IMR-90 (cell line): ENCODE measurements around the gene PALM. TPM values are rescaled to one million over a fixed set of nuclear protein-coding genes. Genes with fewer than 3 reads are reported as not detected.

ENCODE experiments used
- ATAC-seq: fragments of 200-7000 bp; cut with Tn5 transposase; 2 replicates; pipeline ENCODE4 v1.9.1; 2020; ENCODE audit warnings: low read depth, mild to moderate bottlenecking, moderate library complexity
- BruUV-seq: library from RNA; stranded (reverse); fragments of 400-500 nt; replicated peaks from 2 replicates; lab custom pipeline; 2021; lab: Mats Ljungman, UMichigan
- CTCF ChIA-PET: fragments of 300-600 bp; formaldehyde crosslinking; extraction: SDS; loops from one replicate; lab custom pipeline; 2021; ENCODE audit warnings: antibody characterized with exemption; lab: Yijun Ruan, JAX
- POLR2A ChIA-PET: fragments of 300-600 bp; sonication (Branson Sonifier 250); formaldehyde crosslinking; loops from one replicate; lab custom pipeline; 2022; ENCODE audit warnings: antibody characterized with exemption; ENCODE audit not compliant: unreplicated experiment; lab: Charles Lee
- DNase-seq: peaks from one replicate; pipeline ENCODE4 v3.0.0; 2013
- H2AFZ ChIP-seq: replicated peaks from 2 replicates; pipeline ENCODE3; 2013; ENCODE audit warnings: low read length, mild to moderate bottlenecking; ENCODE audit not compliant: poor library complexity
- H2AK5ac ChIP-seq: 2 replicates; pipeline ENCODE4 v1.6.1; 2013; ENCODE audit warnings: low read depth, low read length, inconsistent platforms
- H2AK9ac ChIP-seq: replicated peaks from 2 replicates; pipeline ENCODE3; 2013; ENCODE audit warnings: mild to moderate bottlenecking, low read depth, low read length, moderate library complexity; ENCODE audit not compliant: poor library complexity
- H2BK120ac ChIP-seq: 2 replicates; pipeline ENCODE4 v1.6.1; 2013; ENCODE audit warnings: low read depth, low read length, inconsistent platforms
- H2BK15ac ChIP-seq: 3 replicates; pipeline ENCODE4 v1.6.1; 2013; ENCODE audit warnings: low read depth, low read length, inconsistent platforms
- H2BK20ac ChIP-seq: 2 replicates; pipeline ENCODE4 v1.6.1; 2013; ENCODE audit warnings: low read depth, mild to moderate bottlenecking, inconsistent platforms, low read length, moderate library complexity
- H2BK5ac ChIP-seq: 2 replicates; pipeline ENCODE4 v1.6.1; 2013; ENCODE audit warnings: mild to moderate bottlenecking, low read depth, low read length, inconsistent platforms; ENCODE audit not compliant: poor library complexity, severe bottlenecking
- H3K14ac ChIP-seq: replicated peaks from 2 replicates; pipeline ENCODE4 v1.6.1; 2013; ENCODE audit warnings: low read depth, low read length, inconsistent platforms
- H3K18ac ChIP-seq: 2 replicates; pipeline ENCODE4 v1.6.1; 2013; ENCODE audit warnings: low read depth, low read length, control low read depth
- H3K23ac ChIP-seq: 2 replicates; pipeline ENCODE4 v1.6.1; 2013; ENCODE audit warnings: low read depth, low read length, inconsistent platforms
- H3K27ac ChIP-seq: 2 replicates; pipeline ENCODE4 v1.5.1; 2013; ENCODE audit warnings: mild to moderate bottlenecking, control low read depth, low read length; ENCODE audit not compliant: insufficient read depth
- H3K27me3 ChIP-seq: 2 replicates; pipeline ENCODE4 v1.6.1; 2013; ENCODE audit warnings: low read length; ENCODE audit not compliant: control insufficient read depth, insufficient read depth
- H3K36me3 ChIP-seq: 2 replicates; pipeline ENCODE4 v1.6.1; 2013; ENCODE audit warnings: low read length, mixed read lengths; ENCODE audit not compliant: control insufficient read depth, insufficient read depth
- H3K4ac ChIP-seq: 2 replicates; pipeline ENCODE4 v1.6.1; 2013; ENCODE audit warnings: low read depth, low read length, inconsistent platforms
- H3K4me1 ChIP-seq: 2 replicates; pipeline ENCODE4 v1.6.1; 2013; ENCODE audit warnings: low read length, mixed read lengths; ENCODE audit not compliant: control insufficient read depth, insufficient read depth
- H3K4me2 ChIP-seq: 2 replicates; pipeline ENCODE4 v1.6.1; 2013; ENCODE audit warnings: low read depth, mild to moderate bottlenecking, control low read depth, low read length, moderate library complexity
- H3K4me3 ChIP-seq: 2 replicates; pipeline ENCODE4 v1.5.1; 2013; ENCODE audit warnings: low read depth, mild to moderate bottlenecking, control low read depth, low read length, moderate library complexity; ENCODE audit not compliant: insufficient read depth
- H3K56ac ChIP-seq: 2 replicates; pipeline ENCODE4 v1.6.1; 2013; ENCODE audit warnings: low read length, inconsistent platforms; ENCODE audit not compliant: insufficient read depth; ENCODE audit errors: extremely low read depth
- H3K79me1 ChIP-seq, 2 experiments: 2 replicates each; pipeline ENCODE4 v1.6.1; 2013; ENCODE audit warnings: low read length in 2 of 2, inconsistent platforms in 1 of 2, low read depth in 1 of 2
- H3K9ac ChIP-seq: 2 replicates; pipeline ENCODE4 v1.6.1; 2013; ENCODE audit warnings: low read depth, low read length, control low read depth
- H3K9me1 ChIP-seq: 2 replicates; pipeline ENCODE4 v1.6.1; 2013; ENCODE audit warnings: low read length, inconsistent platforms; ENCODE audit not compliant: insufficient read depth
- H3K9me3 ChIP-seq: 2 replicates; pipeline ENCODE4 v1.6.1; 2013; ENCODE audit warnings: low read length; ENCODE audit not compliant: control insufficient read depth, insufficient read depth
- H4K20me1 ChIP-seq: 2 replicates; pipeline ENCODE4 v1.6.1; 2013; ENCODE audit warnings: low read length, inconsistent platforms; ENCODE audit not compliant: insufficient read depth
- H4K5ac ChIP-seq: 2 replicates; pipeline ENCODE4 v1.6.1; 2013; ENCODE audit warnings: mild to moderate bottlenecking, low read depth, low read length, control low read depth
- H4K8ac ChIP-seq, 2 experiments: 2 replicates each; pipeline ENCODE4 v1.6.1; 2013; ENCODE audit warnings: low read depth in 2 of 2, low read length in 2 of 2, control low read depth in 1 of 2, inconsistent platforms in 1 of 2
- H4K91ac ChIP-seq: 2 replicates; pipeline ENCODE4 v1.6.1; 2013; ENCODE audit warnings: low read depth, low read length, inconsistent platforms; ENCODE audit not compliant: insufficient read depth
- CEBPB ChIP-seq: IDR thresholded peaks from 2 replicates; pipeline ENCODE4 v1.6.1; 2012; ENCODE audit warnings: low read depth, low read length, improper control_type of control experiment
- FOS ChIP-seq: fragments of 150-350 bp; IDR thresholded peaks from 2 replicates; pipeline ENCODE4 v1.6.1; 2016; ENCODE audit warnings: low read depth, low read length
- MAFK ChIP-seq: IDR thresholded peaks from 2 replicates; pipeline ENCODE4 v1.6.1; 2012; ENCODE audit warnings: low read depth, low read length, improper control_type of control experiment
- RAD21 ChIP-seq: IDR thresholded peaks from 2 replicates; pipeline ENCODE4 v1.6.1; 2012; ENCODE audit warnings: low read length, improper control_type of control experiment
- SMC3 ChIP-seq: fragments of 150-350 bp; IDR thresholded peaks from 2 replicates; pipeline ENCODE4 v1.6.1; 2016; ENCODE audit warnings: low read depth, mild to moderate bottlenecking, antibody characterized with exemption, low read length, moderate library complexity
- USF2 ChIP-seq: fragments of 150-350 bp; IDR thresholded peaks from 2 replicates; pipeline ENCODE4 v1.6.1; 2017; ENCODE audit warnings: mild to moderate bottlenecking, antibody characterized with exemption, low read length, low read depth
- WGBS, 2 experiments: methylation state at CpG; one replicate each; pipeline versions ENCODE4 v1.1.5 to v1.1.7; 2013; ENCODE audit warnings: missing lambda C conversion rate in 2 of 2; ENCODE audit not compliant: insufficient read length in 1 of 2; ENCODE audit errors: extremely low coverage in 2 of 2; 5-methylcytosine and 5-hydroxymethylcytosine counted together
- dilution Hi-C: fragments of 300-500 bp; cut with HindIII; formaldehyde crosslinking; loops from one replicate; pipeline ENCODE4 v1.14.3; 2018; ENCODE audit warnings: low sequenced_read_pairs; ENCODE audit not compliant: unreplicated experiment
- in situ Hi-C: fragments of 300-500 bp; cut with MboI; formaldehyde crosslinking; loops from 3 replicates; pipeline ENCODE4 v1.14.3; 2019; ENCODE audit warnings: low sequenced_read_pairs, inconsistent platforms, mixed read lengths
- intact Hi-C: fragments of 100-400 bp; cut with micrococcal nuclease; formaldehyde crosslinking; loops from 2 replicates; pipeline ENCODE4 v1.10.0; 2022
- polyA plus RNA-seq, 3 experiments: library from polyadenylated mRNA; depleted of rRNA; stranded (reverse); fragments of >200 nt; gene quantifications; 2 replicates each; pipeline ENCODE4 v1.2.3, GENCODE V29; 2012; ENCODE audit warnings: low replicate concordance in 1 of 3
- total RNA-seq: library from RNA; depleted of rRNA; stranded (reverse); fragments of >200 nt; gene quantifications from 2 replicates; pipeline ENCODE4 v1.2.3, GENCODE V29; 2012

PALM gene
- total and polyA plus RNA-seq, 2 of the 4 experiments (the other 2 are of a cell fraction): 2.2 to 7.4 TPM

GRCh38 chr19:731000-731399 lies 22.3 kb downstream of the PALM start:
- ChIA-PET CTCF (no interaction called here), POLR2A (no interaction called here)
- Histone ChIP-seq H3K56ac (no peak overlapping the region), H3K23ac (no peak overlapping the region), H3K4ac (no peak overlapping the region), H2BK20ac (no peak overlapping the region), H3K18ac (no peak overlapping the region), H3K27me3 (no peaks in the 10 kb centered on the region), H3K4me1 (no peaks in the 10 kb centered on the region), H2BK120ac (no peak overlapping the region), H3K36me3 (peaks cover 14% of the 10 kb centered on the region), H2AK5ac (no peak overlapping the region), H3K79me1 (no peaks in the 10 kb centered on the region), H4K8ac (no peak overlapping the region), H2BK5ac (no peak overlapping the region), H3K4me2 (no peak overlapping the region), H4K91ac (no peak overlapping the region), H3K9ac (no peak overlapping the region), H3K4me3 (no peak overlapping the region), H2AFZ (no peak overlapping the region), H3K27ac (no peak overlapping the region), H2BK15ac (no peak overlapping the region), H3K14ac (no peak overlapping the region), H3K9me3 (no peaks in the 10 kb centered on the region), H3K9me1 (no peaks in the 10 kb centered on the region), H4K20me1 (no peaks in the 10 kb centered on the region), H4K5ac (no peak overlapping the region), H2AK9ac (no peak overlapping the region)
- no peak for ATAC-seq
- DNase-seq: no peak
- BruUV-seq: no TSS peak
- dilution Hi-C loops: no loop called here
- WGBS, 2 experiments: 80% methylated on average over 1 of the region's 16 CpGs; no CpG with 5 or more reads in 1 of the 2 experiments
- in situ Hi-C loops: loop anchor here (5.0 kb wide), 2 partner anchors 64 to 144 kb away; partner anchors contain the start of gene HCN2
- intact Hi-C loops: no loop called here
- TF ChIP-seq SMC3: no peak
- no peak for TF ChIP-seq MAFK
- no peak for TF ChIP-seq CEBPB
- no peak for TF ChIP-seq FOS
- TF ChIP-seq RAD21: no peak
- no peak for TF ChIP-seq USF2
